ENCODE measurements around the gene KCNIP2. TPM values are rescaled to one million over a fixed set of nuclear protein-coding genes. Genes with fewer than 3 reads are reported as not detected.

Gene KCNIP2
- total and polyA plus RNA-seq, 2 of the 13 experiments (the other 11 are each of a cell fraction or from before 2014, with no cell fraction given): 0.42 to 0.70 TPM

DNA sequence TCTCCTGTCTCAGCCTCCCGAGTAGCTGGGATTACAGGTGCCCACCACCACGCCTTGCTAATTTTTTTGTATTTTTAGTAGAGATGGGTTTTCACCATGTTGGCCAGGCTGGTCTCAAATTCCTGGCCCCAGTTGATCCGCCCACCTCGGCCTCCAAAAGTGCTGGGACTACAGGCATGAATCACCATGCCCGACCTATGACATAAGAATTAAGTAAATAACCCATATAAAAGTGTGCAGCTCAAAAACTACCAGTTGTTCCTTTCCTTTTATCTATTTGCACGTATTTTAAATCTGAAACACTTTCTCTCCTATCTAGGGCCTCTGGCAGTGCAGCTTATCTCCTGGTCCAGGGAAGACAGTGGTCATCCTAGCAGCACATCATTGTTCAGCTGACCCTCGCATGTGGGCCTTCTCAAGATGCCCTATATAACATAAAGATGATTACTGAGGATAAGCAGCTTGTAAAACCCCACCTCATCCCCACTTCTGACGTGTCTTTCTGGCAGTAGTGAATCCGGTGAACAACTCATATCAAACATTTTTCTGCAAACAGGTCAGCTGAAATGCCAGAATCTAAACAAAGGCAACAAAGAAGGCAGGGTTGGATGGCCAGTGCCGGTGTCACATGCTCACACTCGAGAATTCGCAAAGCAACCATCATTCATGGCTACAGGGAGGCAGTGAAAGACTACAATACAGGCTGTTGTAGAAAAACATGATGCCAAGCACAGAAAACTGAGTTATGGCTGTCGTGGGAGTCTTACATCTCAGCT is 36.0 kb upstream of the KCNIP2 start:
- peaks cover 0 to 2% of the 10 kb centered on the region in 2 experiments; a peak in 3 of 5 replicates for H3K36me3 ChIP-seq (replicated peaks in 1 of 2; ENCODE audit: control insufficient read depth in 1 of 2, insufficient read depth in 2 of 2, low read length in 2 of 2)
- no peak overlapping the region for H3K9ac ChIP-seq (ENCODE audit: insufficient read depth, low read depth, low read length)
- ChIA-PET POLR2A (no interaction called here), CTCF (ENCODE audit: low intra/inter-chr PET ratio, low total read pairs) (no interaction called here)
- H3K9me3 ChIP-seq (ENCODE audit: low read length): no peaks in the 10 kb centered on the region
- H4K20me1 ChIP-seq (ENCODE audit: insufficient read depth, low read length): no peaks in the 10 kb centered on the region
- no peaks in the 10 kb centered on the region for H3K4me1 ChIP-seq (ENCODE audit: insufficient read depth, low read length)
- H3K79me2 ChIP-seq (ENCODE audit: insufficient read depth, low read length): no peaks in the 10 kb centered on the region
- TF ChIP-seq SMAD1 (CRISPR knock-in tag; IDR thresholded peaks at IDR 0.05; ENCODE audit: borderline replicate concordance, low read depth) (no peak), SOX5 (CRISPR knock-in tag; IDR thresholded peaks at IDR 0.05; ENCODE audit: borderline replicate concordance) (no peak), CEBPB (IDR thresholded peaks at IDR 0.05; ENCODE audit: borderline replicate concordance, low read depth, low read length) (no peak), DRAP1 (CRISPR knock-in tag; IDR thresholded peaks at IDR 0.05) (no peak)
- TF ChIP-seq, protein P1, sequence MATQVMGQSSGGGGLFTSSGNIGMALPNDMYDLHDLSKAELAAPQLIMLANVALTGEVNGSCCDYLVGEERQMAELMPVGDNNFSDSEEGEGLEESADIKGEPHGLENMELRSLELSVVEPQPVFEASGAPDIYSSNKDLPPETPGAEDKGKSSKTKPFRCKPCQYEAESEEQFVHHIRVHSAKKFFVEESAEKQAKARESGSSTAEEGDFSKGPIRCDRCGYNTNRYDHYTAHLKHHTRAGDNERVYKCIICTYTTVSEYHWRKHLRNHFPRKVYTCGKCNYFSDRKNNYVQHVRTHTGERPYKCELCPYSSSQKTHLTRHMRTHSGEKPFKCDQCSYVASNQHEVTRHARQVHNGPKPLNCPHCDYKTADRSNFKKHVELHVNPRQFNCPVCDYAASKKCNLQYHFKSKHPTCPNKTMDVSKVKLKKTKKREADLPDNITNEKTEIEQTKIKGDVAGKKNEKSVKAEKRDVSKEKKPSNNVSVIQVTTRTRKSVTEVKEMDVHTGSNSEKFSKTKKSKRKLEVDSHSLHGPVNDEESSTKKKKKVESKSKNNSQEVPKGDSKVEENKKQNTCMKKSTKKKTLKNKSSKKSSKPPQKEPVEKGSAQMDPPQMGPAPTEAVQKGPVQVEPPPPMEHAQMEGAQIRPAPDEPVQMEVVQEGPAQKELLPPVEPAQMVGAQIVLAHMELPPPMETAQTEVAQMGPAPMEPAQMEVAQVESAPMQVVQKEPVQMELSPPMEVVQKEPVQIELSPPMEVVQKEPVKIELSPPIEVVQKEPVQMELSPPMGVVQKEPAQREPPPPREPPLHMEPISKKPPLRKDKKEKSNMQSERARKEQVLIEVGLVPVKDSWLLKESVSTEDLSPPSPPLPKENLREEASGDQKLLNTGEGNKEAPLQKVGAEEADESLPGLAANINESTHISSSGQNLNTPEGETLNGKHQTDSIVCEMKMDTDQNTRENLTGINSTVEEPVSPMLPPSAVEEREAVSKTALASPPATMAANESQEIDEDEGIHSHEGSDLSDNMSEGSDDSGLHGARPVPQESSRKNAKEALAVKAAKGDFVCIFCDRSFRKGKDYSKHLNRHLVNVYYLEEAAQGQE (IDR thresholded peaks at IDR 0.05; ENCODE audit: borderline replicate concordance in 1 of 2, low read depth in 1 of 2, low read length in 2 of 2): no peak
- TF ChIP-seq, protein P2, sequence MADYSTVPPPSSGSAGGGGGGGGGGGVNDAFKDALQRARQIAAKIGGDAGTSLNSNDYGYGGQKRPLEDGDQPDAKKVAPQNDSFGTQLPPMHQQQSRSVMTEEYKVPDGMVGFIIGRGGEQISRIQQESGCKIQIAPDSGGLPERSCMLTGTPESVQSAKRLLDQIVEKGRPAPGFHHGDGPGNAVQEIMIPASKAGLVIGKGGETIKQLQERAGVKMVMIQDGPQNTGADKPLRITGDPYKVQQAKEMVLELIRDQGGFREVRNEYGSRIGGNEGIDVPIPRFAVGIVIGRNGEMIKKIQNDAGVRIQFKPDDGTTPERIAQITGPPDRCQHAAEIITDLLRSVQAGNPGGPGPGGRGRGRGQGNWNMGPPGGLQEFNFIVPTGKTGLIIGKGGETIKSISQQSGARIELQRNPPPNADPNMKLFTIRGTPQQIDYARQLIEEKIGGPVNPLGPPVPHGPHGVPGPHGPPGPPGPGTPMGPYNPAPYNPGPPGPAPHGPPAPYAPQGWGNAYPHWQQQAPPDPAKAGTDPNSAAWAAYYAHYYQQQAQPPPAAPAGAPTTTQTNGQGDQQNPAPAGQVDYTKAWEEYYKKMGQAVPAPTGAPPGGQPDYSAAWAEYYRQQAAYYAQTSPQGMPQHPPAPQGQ (CRISPR knock-in tag; IDR thresholded peaks at IDR 0.05; ENCODE audit: borderline replicate concordance): no peak
- whole genome bisulfite sequencing (ENCODE audit: low lambda C conversion rate): 96% methylated on average over 13 of the region's 13 CpGs
- H2AFZ ChIP-seq (ENCODE audit: low read length): no peak overlapping the region
- intact Hi-C loops (cut with micrococcal nuclease; ENCODE audit: unreplicated experiment): no loop called here
- no peak overlapping the region for H3K4me3 ChIP-seq (replicated peaks in 1 of 3; ENCODE audit: insufficient read depth in 1 of 3, low read depth in 2 of 3, low read length in 3 of 3)
- no peak overlapping the region for H3K4me2 ChIP-seq (ENCODE audit: low read depth, low read length)
- ATAC-seq (no peak), FAIRE-seq (no peak), DNase-seq (ENCODE audit: low spot score) (no peak)
- H3K27me3 ChIP-seq (ENCODE audit: control insufficient read depth in 1 of 2, insufficient read depth in 2 of 2, low read length in 2 of 2): no peaks in the 10 kb centered on the region
- H3K27ac ChIP-seq (ENCODE audit: extremely low read length, insufficient read depth, low read length): no peak overlapping the region
- in situ Hi-C loops (cut with HindIII; ENCODE audit: extremely low pct_ligation_motif_present, low pct_unique_long_range_greater_than_20kb): no loop called here
- no TSS peak for BruUV-seq (replicated peaks)
